ENCODE results near the gene BTRC.
"Not testable (repeated sequence)": the region's sequence is repeated elsewhere in the genome, so short reads cannot be mapped to it uniquely, and the experiment has no call there.

The BTRC gene

GRCh38 chr10:101353692-101354327 lies at the start of gene BTRC:
Gene BTRC (plus strand): TSS chr10:101354165. CDS start chr10:101354181, 16 bp downstream.
- peak; percentile 93 to 94 for DNase-seq

- DNase-seq: no peak
These were observed 49.6 kb upstream of the BTRC start for GRCh38 chr10:101304316-101304715.

- no peak for DNase-seq
These were observed 48.4 kb upstream of the BTRC start for GRCh38 chr10:101305320-101306241.

GRCh38 chr10:101308051-101308450 lies 45.9 kb upstream of the BTRC start:
- no peak for DNase-seq

GRCh38 chr10:101310529-101311184 lies 43.3 kb upstream of the BTRC start:
- DNase-seq: no peak

- peak in 1 of 2 donors; percentile 17 for DNase-seq
These were observed 42.5 kb upstream of the BTRC start for GRCh38 chr10:101311185-101312066.

- DNase-seq: no peak
These were observed 34.6 kb upstream of the BTRC start for GRCh38 chr10:101319241-101319915.

- no peak for DNase-seq
These were observed 32.9 kb upstream of the BTRC start for GRCh38 chr10:101321073-101321472.

- no peak for DNase-seq
These were observed 31.5 kb upstream of the BTRC start for GRCh38 chr10:101322266-101323108.

GRCh38 chr10:101323495-101323894 lies 30.5 kb upstream of the BTRC start:
- no peak for DNase-seq

GRCh38 chr10:101327454-101327853 lies 26.5 kb upstream of the BTRC start:
- DNase-seq: not testable (repeated sequence)

- DNase-seq: no peak
These were observed 24.5 kb upstream of the BTRC start for GRCh38 chr10:101329341-101330032.

GRCh38 chr10:101330231-101330630 lies 23.7 kb upstream of the BTRC start:
- DNase-seq: no peak

GRCh38 chr10:101330631-101331225 lies 23.2 kb upstream of the BTRC start:
- no peak for DNase-seq

GRCh38 chr10:101331956-101332355 lies 22.0 kb upstream of the BTRC start:
- DNase-seq: no peak

GRCh38 chr10:101334259-101334658 lies 19.7 kb upstream of the BTRC start:
- DNase-seq: not testable (repeated sequence)

GRCh38 chr10:101336382-101336781 lies 17.6 kb upstream of the BTRC start:
- DNase-seq: no peak

GRCh38 chr10:101337836-101338235 lies 16.1 kb upstream of the BTRC start:
- DNase-seq: no peak

- DNase-seq: no peak
These were observed 12.5 kb upstream of the BTRC start for GRCh38 chr10:101341438-101341837.

GRCh38 chr10:101346177-101346576 lies 7.8 kb upstream of the BTRC start:
- no peak for DNase-seq
